ENCODE results near the gene TBC1D8.

The TBC1D8 gene

GRCh38 chr2:101139495-101139894 is 11.7 kb downstream of the TBC1D8 start:
- H3K4me3 ChIP-seq (replicated peaks; ENCODE audit: insufficient read depth, low read length): no peak overlapping the region
- no peak overlapping the region for H3K27ac ChIP-seq (replicated peaks)
- no peak for TF ChIP-seq POLR2AphosphoS5 (IDR thresholded peaks at IDR 0.05; ENCODE audit: low read depth)
- TF ChIP-seq GABPA (IDR thresholded peaks at IDR 0.05; ENCODE audit: low read depth): no peak
- TF ChIP-seq SPI1 (IDR thresholded peaks at IDR 0.05; ENCODE audit: borderline replicate concordance, low read depth): no peak
- no peak for TF ChIP-seq CTCF (IDR thresholded peaks at IDR 0.05; ENCODE audit: insufficient read depth, low read length)
- no peak for TF ChIP-seq REST (IDR thresholded peaks at IDR 0.05; ENCODE audit: insufficient replicate concordance, low read depth)
- DNase-seq (ENCODE audit: low read depth in 1 of 2, low spot score in 1 of 2): no peak
- H3K27me3 ChIP-seq (ENCODE audit: insufficient read depth, poor library complexity, severe bottlenecking): no peaks in the 10 kb centered on the region

GRCh38 chr2:101135412-101136296 is 15.5 kb downstream of the TBC1D8 start:
- no peak for DNase-seq (ENCODE audit: low read depth in 1 of 2, low spot score in 1 of 2)
- no peak overlapping the region for H3K27ac ChIP-seq (replicated peaks)
- TF ChIP-seq CTCF (IDR thresholded peaks at IDR 0.05; ENCODE audit: insufficient read depth, low read length): no peak
- H3K27me3 ChIP-seq (ENCODE audit: insufficient read depth, poor library complexity, severe bottlenecking): no peaks in the 10 kb centered on the region
- H3K4me3 ChIP-seq (replicated peaks; ENCODE audit: insufficient read depth, low read length): no peak overlapping the region

- no peak for TF ChIP-seq POLR2AphosphoS5 (IDR thresholded peaks at IDR 0.05; ENCODE audit: low read depth)
- TF ChIP-seq GABPA (IDR thresholded peaks at IDR 0.05; ENCODE audit: low read depth): no peak
- no peak for TF ChIP-seq SPI1 (IDR thresholded peaks at IDR 0.05; ENCODE audit: borderline replicate concordance, low read depth)
- no peak for TF ChIP-seq REST (IDR thresholded peaks at IDR 0.05; ENCODE audit: insufficient replicate concordance, low read depth)
- no peak for TF ChIP-seq CTCF (IDR thresholded peaks at IDR 0.05; ENCODE audit: insufficient read depth, low read length)
- DNase-seq (ENCODE audit: low read depth in 1 of 2, low spot score in 1 of 2): no peak
- Histone ChIP-seq H3K27me3 (ENCODE audit: insufficient read depth, poor library complexity, severe bottlenecking) (no peaks in the 10 kb centered on the region), H3K27ac (replicated peaks) (no peak overlapping the region), H3K4me3 (replicated peaks; ENCODE audit: insufficient read depth, low read length) (no peak overlapping the region)
These were observed 17.6 kb downstream of the TBC1D8 start for GRCh38 chr2:101133492-101134100.

Measured in HL-60 (cell line).